Measurements from ENCODE around the gene CCR5AS.

Gene CCR5AS

DNA sequence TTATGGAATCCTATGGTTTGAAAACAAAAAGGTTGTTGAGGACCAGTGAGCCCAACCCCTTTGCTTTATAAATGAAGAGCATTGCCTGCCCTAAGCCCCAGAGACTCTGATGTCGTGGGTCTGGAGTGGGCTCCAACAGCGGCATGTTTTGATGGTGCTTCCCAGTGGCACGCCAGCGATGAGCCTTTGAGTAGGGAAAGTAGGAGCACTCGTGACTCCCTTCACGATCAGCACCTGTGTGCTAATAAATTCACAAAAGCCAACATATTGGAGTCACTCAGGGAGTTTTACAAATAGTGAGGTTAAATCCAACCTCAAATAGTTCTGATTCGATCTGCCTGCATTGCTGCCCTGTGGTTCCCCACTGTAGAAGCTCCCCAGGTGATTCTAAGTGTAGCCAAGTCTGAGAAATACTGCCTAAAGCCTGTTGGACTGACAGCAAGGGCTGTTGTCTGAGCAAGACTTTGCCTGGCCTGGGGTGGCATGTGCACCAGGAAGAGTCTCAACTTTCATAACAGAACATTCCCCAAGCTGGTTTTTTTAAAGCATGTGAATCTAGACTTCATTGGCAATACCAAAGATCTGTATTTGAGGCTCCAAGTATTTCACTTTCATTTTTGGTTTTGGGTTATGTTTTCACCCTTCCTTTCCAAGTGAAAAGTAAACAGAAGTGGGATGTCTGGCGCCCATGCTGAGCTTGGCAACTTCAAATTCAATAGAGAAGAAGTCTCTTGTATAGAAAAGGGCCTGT, 26.2 kb downstream of the CCR5AS start:
- H3K27ac ChIP-seq (ENCODE audit: low read depth in 2 of 2, low read length in 2 of 2), result peak overlapping the region in 1 of 2 donors; percentile 71

DNA sequence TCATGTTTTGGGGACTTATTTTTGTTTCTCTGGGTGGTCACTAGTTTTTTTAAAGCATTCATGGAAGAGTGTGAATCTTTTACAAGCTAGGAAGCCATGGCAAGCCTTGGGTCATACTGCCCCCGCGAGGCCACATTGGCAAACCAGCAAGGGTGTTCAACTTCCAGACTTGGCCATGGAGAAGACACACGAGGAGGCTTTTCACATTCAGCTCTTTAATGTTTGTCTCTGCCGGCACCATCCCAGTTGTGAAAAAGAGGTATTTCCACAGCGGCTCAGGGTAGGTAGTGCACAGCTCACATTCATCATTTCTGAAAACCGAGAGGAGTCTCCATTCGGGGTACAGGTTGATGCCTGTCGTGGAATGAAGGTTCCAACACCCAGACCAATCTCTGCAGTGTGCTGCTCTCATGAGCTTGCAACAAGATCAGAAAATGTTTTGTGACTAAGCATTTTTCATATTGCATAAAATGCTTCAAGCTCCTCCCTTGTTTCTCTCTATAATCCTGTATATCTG, 28.4 kb downstream of the CCR5AS start:
- DNase-seq (peak; percentile 56 to 85 (median 67)), FAIRE-seq (no peak)
- intact Hi-C loops (cut with DNase I), result loop anchor here (10.0 kb wide), 2 partner anchors 294 to 434 kb away; partner anchors contain the start of gene CXCR6
- H3K4me1 ChIP-seq (ENCODE audit: control insufficient read depth in 2 of 3, insufficient read depth in 2 of 3, low read depth in 1 of 3, low read length in 3 of 3), result peaks cover 0 to 2% (median 0%) of the 10 kb centered on the region in 3 donors
- no peaks in the 10 kb centered on the region for H3K27me3 ChIP-seq (ENCODE audit: control insufficient read depth, insufficient read depth, low read length)
- H3K27ac ChIP-seq (ENCODE audit: low read depth in 2 of 2, low read length in 2 of 2), result no peak overlapping the region
- H3K9me3 ChIP-seq (ENCODE audit: control insufficient read depth in 2 of 3, insufficient read depth in 1 of 3, low read length in 3 of 3), result no peaks in the 10 kb centered on the region
- no peaks in the 10 kb centered on the region for H3K36me3 ChIP-seq (ENCODE audit: control insufficient read depth in 2 of 3, insufficient read depth in 3 of 3, low read length in 3 of 3)
- H3K9ac ChIP-seq (ENCODE audit: low read length in 3 of 3), result no peak overlapping the region
- H3K4me3 ChIP-seq (ENCODE audit: low read length in 3 of 3), result no peak overlapping the region
- peak; percentile 57 for TF ChIP-seq CTCF (IDR thresholded peaks at IDR 0.05; ENCODE audit: borderline replicate concordance, extremely low read depth, insufficient read depth)

More for the DNA sequence above, 26.2 kb downstream of the CCR5AS start:
- no peak for TF ChIP-seq CTCF (IDR thresholded peaks at IDR 0.05; ENCODE audit: borderline replicate concordance, extremely low read depth, insufficient read depth)
- intact Hi-C loops (cut with DNase I), result no loop called here
- FAIRE-seq, result no peak
- H3K4me3 ChIP-seq (ENCODE audit: low read length in 3 of 3), result no peak overlapping the region
- H3K9me3 ChIP-seq (ENCODE audit: control insufficient read depth in 2 of 3, insufficient read depth in 1 of 3, low read length in 3 of 3), result no peaks in the 10 kb centered on the region
- DNase-seq, result no peak
- no peak overlapping the region for H3K9ac ChIP-seq (ENCODE audit: low read length in 3 of 3)
- no peaks in the 10 kb centered on the region for H3K36me3 ChIP-seq (ENCODE audit: control insufficient read depth in 2 of 3, insufficient read depth in 3 of 3, low read length in 3 of 3)
- no peaks in the 10 kb centered on the region for H3K27me3 ChIP-seq (ENCODE audit: control insufficient read depth, insufficient read depth, low read length)
- peaks cover 0 to 2% (median 0%) of the 10 kb centered on the region in 3 donors for H3K4me1 ChIP-seq (ENCODE audit: control insufficient read depth in 2 of 3, insufficient read depth in 2 of 3, low read depth in 1 of 3, low read length in 3 of 3)

DNA sequence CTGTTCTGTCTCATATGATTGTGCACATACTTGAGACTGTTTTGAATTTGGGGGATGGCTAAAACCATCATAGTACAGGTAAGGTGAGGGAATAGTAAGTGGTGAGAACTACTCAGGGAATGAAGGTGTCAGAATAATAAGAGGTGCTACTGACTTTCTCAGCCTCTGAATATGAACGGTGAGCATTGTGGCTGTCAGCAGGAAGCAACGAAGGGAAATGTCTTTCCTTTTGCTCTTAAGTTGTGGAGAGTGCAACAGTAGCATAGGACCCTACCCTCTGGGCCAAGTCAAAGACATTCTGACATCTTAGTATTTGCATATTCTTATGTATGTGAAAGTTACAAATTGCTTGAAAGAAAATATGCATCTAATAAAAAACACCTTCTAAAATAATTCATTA, 31.1 kb downstream of the CCR5AS start:
- no peak for DNase-seq
- H3K27me3 ChIP-seq (ENCODE audit: control insufficient read depth, insufficient read depth, low read length), result no peaks in the 10 kb centered on the region
- no peaks in the 10 kb centered on the region for H3K9me3 ChIP-seq (ENCODE audit: control insufficient read depth in 2 of 3, insufficient read depth in 1 of 3, low read length in 3 of 3)
- no peaks in the 10 kb centered on the region for H3K36me3 ChIP-seq (ENCODE audit: control insufficient read depth in 2 of 3, insufficient read depth in 3 of 3, low read length in 3 of 3)
- no peak overlapping the region for H3K27ac ChIP-seq (ENCODE audit: low read depth in 2 of 2, low read length in 2 of 2)
- FAIRE-seq, result no peak
- no peak overlapping the region for H3K9ac ChIP-seq (ENCODE audit: low read length in 3 of 3)
- no peak overlapping the region for H3K4me3 ChIP-seq (ENCODE audit: low read length in 3 of 3)
- peaks cover 0 to 2% (median 0%) of the 10 kb centered on the region in 3 donors for H3K4me1 ChIP-seq (ENCODE audit: control insufficient read depth in 2 of 3, insufficient read depth in 2 of 3, low read depth in 1 of 3, low read length in 3 of 3)
- TF ChIP-seq CTCF (IDR thresholded peaks at IDR 0.05; ENCODE audit: borderline replicate concordance, extremely low read depth, insufficient read depth), result no peak
- intact Hi-C loops (cut with DNase I), result loop anchor here (10.0 kb wide), 2 partner anchors 291 to 431 kb away; partner anchors contain the start of gene CXCR6

All from kidney (tissue), 13 donors.